22Rv1 (cell line): ENCODE results near the gene RPLP1.

Experiments
- ZFX ChIP-seq: fragments of 450-650 bp; IDR thresholded peaks from 2 replicates; pipeline ENCODE4 v1.6.1; 2017; ENCODE audit warnings: antibody characterized with exemption, borderline replicate concordance
- TF ChIP-seq, protein P1 (sequence below): fragments of 450-650 bp; IDR thresholded peaks from 2 replicates; pipeline ENCODE4 v1.5.1; 2017; ENCODE audit warnings: mild to moderate bottlenecking

- TF ChIP-seq, protein P1, sequence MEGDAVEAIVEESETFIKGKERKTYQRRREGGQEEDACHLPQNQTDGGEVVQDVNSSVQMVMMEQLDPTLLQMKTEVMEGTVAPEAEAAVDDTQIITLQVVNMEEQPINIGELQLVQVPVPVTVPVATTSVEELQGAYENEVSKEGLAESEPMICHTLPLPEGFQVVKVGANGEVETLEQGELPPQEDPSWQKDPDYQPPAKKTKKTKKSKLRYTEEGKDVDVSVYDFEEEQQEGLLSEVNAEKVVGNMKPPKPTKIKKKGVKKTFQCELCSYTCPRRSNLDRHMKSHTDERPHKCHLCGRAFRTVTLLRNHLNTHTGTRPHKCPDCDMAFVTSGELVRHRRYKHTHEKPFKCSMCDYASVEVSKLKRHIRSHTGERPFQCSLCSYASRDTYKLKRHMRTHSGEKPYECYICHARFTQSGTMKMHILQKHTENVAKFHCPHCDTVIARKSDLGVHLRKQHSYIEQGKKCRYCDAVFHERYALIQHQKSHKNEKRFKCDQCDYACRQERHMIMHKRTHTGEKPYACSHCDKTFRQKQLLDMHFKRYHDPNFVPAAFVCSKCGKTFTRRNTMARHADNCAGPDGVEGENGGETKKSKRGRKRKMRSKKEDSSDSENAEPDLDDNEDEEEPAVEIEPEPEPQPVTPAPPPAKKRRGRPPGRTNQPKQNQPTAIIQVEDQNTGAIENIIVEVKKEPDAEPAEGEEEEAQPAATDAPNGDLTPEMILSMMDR: no peak
- TF ChIP-seq ZFX: no peak
Observed at GRCh38 chr15:69496001-69496400, 43.4 kb downstream of the RPLP1 start.
